Measurements from ENCODE around the gene RAX2.
"Not testable (repeated sequence)": the region's sequence is repeated elsewhere in the genome, so short reads cannot be mapped to it uniquely, and the experiment has no call there.

The RAX2 gene

DNA sequence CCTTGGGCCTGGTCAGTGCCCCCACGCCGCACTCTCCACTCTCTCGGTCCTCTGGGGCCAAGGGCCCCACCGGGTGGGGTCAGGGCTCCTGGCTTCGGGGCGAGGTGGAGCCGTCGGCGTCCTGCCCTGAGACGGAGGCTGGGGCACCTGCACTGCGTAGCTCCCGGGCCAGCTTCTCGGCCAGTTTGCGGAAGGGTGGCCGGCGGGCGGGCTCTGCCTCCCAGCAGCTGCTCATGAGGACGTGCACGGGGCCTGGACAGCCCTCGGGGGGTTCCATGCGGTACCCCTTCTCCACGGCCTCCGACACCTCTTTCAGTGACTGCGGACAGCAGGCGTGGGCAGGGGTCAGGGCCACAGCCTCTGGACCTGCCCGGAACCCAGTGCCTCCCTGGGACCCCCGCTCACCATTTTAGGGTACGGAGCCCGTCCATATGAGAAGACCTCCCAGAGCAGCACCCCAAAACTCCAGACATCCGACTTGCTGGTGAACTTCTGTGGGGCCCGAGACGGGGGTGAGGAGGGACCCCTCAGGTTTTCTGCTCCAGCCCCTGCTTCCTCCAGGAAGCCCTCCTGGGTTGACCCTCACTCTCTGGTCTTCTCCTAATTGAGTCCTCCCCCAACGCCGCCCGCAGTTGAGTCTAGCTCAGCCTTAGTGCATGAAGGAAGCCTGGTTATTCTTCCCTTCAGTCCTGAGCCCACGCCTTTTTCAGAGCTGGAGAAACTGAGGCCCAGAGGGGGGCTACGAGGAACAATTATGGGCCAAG is 6.3 kb upstream of the RAX2 start:
- no peak for DNase-seq

DNA sequence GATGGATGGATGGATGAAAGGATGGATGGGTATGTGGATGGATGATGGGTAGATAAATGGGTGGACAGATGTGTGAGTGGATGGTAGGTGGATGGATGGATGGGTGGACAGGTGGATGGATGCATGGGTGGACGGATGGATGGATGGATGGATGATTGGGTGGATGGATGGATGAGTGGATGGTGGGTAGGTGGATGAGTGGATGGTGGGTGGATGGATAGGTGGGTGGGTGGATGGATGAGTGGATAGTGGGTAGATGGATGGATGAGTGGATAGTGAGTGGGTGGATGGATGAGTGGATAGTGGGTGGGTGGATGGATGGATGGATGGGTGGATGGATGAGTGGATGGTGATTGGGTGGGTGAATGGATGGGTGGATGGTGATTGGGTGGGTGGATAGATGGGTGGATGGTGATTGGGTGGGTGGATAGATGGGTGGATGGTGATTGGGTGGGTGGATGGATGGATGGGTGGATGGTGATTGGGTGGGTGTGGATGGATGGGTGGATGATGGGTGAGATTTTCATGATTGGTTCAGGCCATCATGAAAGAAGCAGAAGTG is 4.5 kb upstream of the RAX2 start:
- no peak for DNase-seq

DNA sequence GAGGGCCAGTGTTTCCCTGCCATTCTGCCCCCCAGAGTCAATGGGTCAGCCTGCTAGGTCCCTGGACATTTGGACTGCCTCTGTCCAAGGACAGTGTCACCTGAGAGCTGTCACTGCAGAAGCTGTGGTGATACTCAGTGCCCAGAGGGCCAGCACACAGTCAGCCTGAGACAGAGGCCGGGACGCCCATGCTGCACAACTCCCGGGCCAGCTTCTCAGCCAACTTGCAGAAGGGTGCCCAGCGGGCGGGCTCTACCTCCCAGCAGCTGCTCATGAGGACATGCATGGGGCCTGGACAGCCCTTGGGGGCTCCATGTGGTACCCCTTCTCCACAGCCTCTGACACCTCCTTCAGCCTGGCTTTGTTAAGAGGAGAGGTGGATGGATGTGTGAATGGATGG is 3.8 kb upstream of the RAX2 start:
- DNase-seq, result no peak

DNA sequence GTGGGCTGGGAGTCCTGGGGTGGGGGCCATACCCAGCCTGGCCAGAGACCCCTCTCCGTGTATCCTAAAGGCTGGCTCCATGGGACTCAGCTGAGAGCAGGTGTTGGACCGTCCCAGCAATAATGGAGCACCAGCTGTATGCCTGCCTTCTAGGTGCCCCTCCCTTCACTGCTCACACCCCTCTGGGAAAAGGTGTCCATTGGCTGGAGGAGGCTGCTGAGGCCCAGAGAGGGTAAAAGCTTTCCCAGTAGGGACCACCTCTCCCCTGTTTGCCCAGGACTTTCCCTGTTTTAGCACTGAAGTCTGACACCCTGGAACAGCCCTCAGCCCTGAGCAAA is 3.3 kb upstream of the RAX2 start:
- DNase-seq, result no peak

DNA sequence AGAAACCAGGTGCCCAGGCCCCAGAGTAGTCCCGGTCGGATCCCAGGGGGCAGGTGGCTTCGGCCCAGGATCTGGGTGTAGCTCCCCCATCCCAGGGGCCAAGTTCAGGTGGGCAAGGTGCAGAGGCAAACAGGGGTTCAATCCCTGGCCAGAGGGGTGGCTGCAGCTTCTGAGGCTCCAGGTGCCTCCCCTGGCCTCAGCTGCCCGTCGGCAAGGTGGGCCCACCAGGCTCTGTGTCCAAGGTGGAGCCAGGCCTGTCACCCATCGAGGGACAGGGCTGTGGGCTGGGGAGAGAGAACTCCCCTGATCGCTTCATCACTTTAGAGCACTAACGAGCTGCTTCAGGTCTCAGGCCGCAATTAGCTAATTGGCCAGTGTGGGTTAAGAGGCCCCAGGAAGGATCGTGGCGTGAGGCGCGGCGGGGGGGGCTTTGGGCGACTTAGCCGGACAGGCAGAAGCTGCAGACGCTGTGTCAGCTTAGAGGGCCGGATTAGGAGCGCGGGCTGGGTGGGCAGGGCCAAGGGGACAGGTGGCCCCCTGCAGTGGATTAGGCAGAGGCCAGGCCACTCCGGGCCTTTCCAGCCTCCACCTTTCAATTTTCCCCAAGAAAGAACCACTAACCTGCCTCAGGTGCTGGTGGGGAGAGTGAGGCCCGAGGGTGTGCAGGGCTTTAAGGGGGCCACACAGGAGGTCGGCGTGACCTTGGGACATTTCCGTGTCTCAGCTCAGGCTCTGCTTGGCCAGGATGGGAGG is 2.8 kb upstream of the RAX2 start:
- no peak for DNase-seq

DNA sequence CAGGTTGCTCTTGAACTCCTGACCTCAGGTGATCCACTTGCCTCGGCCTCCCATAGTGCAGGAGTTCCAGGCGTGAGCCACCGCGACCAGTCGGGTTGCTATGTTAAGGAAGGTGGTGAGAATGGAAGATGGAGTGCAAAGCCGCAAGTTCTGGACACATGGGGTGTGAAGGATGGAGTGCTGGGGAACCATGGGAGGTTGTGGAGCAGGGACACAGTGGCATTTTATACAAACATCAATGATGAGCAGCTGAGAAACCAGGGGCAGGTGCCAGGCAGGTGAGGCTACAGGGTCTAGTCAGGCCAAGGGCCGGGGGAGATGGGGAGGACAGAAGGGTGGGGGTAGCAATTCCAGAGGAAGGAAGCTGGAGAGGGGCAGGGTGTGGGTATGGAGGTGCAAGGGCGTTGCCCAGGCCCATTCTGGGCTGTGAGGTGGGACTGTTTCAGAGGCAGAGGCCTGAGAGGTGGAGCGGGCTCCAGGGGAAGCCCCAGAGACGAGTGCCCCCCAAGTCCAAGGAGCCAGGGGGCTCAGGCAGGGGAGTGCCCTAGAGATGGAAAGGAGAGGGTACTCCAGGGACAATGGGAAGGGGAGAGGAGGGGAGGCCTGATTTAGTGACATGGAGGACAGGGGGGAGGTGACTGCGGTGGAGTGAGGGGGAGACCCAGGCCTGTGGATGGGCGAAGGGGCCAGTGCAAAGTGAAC is 1.9 kb upstream of the RAX2 start:
- no peak for DNase-seq

DNA sequence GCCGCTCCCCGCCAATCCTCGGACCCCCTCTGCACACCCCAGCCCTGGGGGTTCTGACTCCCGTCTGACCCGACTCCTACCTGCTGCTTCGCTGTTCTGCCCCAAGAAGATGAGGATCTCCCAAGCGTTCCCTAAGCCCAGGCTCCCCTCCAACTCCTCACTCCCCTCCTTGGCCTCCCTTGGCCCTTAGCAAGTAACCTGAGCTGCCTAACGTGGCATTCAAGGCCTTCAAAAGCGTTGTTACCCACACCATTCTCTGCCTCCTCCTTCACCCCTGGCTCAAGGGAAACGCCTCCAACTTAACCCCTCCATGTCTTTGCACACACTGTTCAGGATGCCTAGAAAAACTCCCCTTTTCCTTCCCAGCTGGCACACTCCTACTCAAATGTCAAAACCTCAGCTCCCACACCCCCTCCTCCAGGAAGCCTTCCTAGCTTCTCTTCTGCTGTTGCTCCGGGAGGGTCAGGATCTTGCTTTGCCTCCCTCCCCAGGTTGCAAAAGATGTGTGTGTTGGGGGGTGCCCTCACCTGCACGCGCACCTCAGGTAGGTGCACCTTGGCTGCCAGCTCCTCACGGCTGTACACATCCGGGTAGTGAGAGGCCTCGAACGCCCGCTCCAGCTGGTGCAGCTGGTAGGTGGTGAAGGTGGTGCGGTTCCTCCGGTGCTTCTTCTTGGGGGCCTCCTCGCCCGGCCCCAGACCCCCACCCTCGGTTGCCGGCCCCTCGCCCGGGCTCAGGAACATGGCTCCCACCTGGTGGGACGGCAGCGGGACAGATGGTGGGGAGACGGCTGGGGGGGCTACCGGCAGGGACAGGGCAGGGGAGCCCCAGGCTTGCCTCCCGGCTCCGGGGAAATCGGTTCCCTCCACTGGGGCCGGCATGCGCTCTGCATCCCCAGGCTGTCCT is 775 bp downstream of the RAX2 start:
- no peak for DNase-seq

DNA sequence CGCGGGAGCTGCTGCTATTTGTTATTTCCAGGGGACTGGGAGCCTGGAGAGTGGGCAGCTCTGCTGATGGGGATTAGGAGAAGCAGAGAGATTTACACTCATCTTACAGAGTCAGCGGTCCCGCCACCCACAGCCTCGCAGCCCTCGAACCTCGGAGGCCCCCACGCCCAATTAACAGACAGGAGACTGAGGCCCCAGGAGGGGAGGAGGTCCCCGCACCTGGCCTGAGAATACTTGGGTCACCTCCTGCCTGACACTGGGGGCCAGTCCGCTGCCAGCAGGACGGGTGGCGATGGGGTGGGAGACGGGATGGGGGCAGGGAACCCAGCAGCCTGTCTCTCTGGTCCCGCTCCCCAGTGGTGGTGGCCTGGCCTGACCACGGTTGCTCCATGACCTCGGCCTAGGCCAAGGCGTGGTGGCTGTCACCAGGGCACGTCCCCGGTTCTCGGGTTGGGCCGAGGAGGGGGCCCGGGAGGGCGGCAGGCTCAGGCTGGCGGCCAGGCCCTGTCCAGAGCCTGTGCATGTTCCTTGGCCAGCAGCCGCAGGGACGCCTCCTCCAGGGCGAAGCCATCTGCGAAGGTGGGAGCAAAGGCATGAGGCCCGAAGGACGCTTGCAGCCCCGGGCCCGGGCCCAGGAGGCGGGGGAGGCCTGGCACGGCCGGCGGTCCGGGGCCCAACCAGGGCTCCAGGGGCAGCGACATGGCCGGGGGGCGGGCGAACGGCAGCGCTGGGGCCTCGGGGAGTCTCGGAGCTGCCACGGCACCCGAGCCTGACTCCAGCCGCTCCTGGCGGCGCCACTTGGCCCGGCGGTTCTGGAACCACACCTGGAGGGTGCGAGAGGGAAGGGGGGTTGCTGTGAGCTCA is 1.7 kb downstream of the RAX2 start:
- DNase-seq, result no peak

DNA sequence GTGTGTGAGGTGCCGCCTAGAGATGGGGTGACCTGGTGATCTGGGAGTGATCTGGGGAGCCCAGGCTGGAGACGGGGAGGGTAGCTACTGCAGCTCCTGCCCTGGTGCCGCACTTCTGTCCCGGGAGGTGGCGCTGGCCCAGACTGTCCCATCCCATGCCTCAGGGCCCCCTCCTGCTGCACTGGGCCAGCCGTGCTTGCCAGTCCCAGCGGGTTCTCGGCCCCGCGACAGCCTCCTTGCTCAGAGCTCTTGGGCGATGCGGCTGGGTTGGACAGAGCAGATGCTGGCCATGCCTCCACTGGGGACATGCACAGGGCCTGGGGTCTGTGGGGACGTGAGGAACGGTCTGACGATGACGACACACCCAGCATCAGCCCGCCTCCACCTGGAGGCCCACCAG is 2.5 kb downstream of the RAX2 start:
- DNase-seq, result no peak

DNA sequence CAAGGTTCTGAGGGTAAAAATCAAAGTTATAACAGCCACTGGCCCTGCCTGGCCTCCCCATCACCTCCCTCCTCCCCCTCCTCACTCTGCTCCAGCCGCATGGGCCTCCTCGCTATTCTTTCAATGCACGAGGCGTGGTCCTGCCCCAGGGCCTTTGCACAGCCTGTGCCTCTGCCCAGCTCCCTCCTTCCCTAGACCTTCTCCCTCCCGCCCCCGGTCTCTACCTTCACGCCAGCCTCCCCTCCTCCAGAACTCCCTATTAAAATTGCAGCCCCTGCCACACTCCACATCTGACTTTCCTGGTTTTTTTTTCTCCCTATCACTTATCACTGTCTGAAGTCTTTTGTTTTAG is 3.3 kb downstream of the RAX2 start:
- DNase-seq, result no peak

DNA sequence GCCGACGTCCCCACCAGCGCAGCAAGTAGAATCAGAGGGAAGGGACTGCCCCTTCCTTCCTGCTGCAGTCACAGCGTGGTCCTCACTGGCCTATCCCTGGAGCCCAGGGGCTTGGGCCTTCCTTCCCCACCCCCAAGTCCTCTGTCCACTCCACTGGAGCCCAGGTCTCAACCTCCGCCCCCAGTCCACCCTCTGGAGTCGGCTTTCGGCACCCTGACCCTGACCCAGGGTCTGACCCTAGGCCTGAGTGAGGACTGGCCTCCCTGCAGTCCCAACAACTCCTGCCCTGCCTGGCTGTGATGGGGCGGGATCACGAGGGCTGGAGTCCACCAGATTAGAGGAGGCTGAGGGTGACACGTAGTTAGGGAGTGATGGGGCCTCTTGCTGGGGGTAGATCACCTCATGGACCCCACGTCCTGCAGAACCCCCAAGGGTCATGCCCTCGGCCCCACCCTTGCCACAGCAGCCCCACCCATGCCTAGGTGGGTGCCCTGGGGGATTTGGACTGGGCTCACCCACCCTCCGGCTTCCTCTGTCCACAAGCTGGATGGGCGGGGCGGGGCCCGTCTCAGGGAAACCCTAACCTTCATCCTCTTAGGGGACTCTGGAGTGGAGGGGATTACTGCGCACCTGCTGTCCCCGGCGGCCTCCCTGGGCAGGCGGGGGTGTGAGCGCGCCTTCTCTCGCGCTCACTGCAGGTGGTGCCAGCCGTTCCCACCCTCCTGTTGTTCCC is 3.8 kb downstream of the RAX2 start:
- no peak for DNase-seq

DNA sequence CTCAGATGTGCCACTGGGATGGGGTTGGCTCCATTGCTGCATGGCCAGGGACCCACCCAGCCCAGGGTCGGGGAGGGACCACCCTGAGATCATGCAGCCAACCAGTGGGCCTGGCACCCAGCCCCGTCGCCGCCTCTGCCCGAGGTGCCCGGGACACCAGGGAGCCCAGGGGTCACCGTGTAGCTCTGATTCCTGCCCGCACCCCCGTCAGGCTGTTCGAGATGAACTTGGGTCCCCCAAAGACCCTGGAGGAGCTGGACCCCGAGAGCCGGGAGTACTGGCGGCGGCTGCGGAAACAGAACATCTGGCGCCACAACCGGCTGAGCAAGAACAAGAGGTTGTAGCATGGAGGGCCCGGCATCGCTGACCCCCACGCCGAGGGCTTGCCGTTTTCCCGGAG is 5.0 kb downstream of the RAX2 start:
- DNase-seq, result no peak

DNA sequence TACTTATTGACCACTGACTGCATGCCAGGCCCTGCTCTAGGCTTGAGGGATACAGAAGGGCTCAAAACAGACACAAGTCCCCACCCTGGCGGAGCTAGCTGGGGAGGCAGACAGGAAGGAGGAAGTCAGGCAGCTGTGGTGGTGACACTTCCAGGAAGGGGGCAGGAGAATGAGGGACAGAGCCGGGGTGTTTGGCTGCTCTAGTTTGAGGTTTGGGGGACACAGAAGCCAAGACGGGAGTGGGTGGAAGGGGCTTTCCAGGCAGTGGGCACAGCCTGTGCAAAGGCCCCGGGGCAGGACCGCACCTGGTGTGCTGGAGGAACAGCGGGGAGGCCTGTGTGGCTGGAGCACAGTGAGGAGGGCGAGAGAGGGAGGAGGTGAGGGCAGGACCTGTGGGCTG is 5.5 kb downstream of the RAX2 start:
- no peak for DNase-seq

DNA sequence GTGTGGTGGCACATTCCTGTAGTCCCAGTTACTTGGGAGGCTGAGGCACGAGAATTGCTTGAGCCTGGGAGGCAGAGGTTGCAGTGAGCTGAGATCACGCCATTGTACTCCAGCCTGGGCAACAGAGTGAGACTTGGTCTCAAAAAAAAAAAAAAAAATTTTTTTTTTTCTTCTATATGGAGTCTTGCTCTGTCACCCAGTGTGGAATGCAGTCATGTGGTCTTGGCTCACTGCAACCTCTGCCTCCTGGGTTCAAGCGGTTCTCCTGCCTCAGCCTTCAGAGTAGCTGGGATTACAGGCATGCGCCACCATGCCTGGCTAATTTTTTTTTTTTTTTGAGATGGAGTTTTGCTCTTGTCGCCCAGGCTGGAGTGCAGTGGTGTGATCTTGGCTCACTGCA is 6.3 kb downstream of the RAX2 start:
- DNase-seq, result not testable (repeated sequence)

DNA sequence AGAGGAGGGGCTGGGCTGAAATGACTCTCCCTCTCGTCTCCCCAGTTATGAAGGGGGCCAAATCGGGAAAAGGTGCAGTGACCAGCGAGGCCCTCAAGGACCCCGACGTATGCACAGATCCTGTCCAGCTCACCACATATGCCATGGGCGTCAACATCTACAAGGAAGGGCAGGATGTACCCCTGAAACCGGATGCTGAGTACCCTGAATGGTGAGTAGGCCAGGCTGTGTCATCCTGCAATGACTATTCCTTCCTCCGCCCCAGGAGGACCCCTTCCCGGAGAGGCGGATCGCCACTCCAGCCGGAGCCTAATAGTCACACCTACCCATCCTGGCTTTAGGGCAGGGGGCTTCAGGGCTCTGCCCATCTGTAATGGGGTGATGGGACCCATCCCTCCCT is 6.9 kb downstream of the RAX2 start:
- DNase-seq, result no peak

DNA sequence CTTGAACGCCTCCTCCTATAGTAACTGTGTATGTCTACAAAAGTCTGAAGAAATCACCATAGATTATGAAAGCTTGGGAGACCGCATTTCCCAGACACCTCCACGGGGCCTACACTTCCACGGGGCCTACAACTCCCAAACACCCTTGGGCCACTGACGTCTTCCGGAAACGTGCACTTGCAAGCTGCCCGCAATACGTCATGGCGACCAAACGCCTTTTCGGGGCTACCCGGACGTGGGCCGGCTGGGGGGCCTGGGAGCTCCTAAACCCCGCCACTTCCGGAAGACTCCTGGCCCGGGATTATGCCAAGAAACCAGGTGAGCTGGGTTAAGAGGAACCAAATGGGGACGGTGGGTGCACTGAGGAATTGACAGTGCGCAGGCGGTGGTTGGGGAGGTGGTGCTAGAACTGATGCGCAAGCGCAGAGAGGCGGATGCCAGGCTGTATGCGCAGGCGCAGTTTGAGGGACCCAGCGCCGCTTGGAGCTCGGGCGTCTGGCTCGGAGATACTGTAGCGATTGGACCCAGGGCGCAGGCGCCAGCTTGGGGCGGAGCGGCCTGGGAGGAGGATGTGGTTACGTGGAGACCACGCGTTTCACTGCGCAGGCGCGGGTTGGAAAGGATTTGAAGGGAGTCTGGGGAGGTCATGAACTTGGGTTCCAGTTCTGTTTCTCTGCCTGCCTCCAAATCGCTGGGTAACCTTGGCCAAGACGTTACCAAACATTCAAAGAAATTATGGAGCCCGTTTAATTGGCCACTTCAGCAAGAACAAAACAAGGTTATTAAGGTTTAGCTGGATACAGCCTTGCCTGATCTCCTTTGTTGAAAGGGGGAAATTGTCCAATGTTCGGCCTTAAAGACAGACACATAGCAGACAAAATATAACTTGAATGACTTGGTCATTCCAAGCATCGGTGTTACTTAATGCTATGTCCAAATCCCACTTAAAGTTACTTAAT is 9.2 kb downstream of the RAX2 start, which contains the start of gene MRPL54:
Gene MRPL54, plus strand, starts transcription at position 182 of the 959 bp plus-strand sequence. Its CDS starts 19 bp downstream, at position 201.
- DNase-seq, result peak; percentile 98 to 100 (median 99)

DNA sequence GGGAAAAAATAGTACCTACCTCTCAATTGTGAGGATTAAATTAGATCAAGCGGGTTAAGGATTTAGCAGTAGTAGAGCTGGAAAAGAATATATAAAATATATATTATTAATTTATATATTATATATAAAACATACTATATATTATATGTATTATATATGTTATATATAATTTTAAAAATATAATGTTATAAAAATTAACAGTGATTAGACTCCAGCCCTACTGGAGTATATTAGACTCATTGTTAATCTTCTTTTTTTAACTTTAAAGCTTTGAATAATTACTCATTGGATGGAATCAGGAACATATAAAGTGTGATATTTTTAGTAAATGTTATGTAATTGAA is 9.9 kb downstream of the RAX2 start:
- no peak for DNase-seq

DNA sequence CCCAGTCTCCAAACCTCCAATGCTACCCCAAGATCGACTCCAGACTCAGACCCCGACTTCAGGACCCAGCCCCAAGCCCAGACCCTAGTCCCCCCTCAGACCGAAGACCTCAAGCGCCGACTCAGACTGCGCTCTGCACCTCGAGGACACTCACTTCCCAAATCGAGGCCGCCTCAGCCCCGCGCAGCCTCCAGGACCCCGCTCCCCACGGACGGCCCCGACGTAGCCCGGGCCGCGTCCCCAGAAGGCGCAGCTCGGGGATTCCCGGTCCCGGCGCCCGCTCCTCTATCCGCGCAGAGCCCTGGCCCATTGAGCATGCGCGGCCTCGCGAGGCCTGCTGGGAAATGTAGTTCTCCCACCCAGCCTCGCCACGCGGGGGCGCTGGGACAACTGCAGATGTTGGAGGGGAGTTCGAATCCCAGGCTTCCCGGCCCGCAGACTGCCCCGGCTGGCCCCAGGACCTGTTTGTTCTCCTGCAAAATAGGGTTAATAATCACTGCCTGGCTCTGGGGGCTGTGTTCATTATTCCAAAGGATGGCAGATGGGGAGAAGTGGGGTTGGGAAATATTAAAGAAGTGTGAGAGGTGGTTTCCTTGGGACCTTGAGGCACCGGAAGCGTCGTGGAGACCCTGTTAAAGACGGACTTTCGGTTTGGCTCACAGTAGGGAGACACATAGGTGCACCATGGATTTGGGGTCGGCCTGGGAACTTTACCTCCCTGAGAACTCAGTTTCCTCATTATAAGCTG is 10.5 kb downstream of the RAX2 start, which contains the start of gene APBA3:
Gene APBA3, minus strand, starts transcription at position 311 of the 748 bp plus-strand sequence. CDS start 1,428 bp downstream, outside the sequence.
- peak; percentile 90 to 93 (median 91) for DNase-seq
